Endothelial cell of coronary artery (primary cell): ENCODE data around the gene DENND2C. TPM values are rescaled to one million over a fixed set of nuclear protein-coding genes. Genes with fewer than 3 reads are reported as not detected.

Experiments
- total RNA-seq: library from RNA; depleted of rRNA; stranded (reverse); fragments of >200 nt; gene quantifications from 2 replicates; pipeline ENCODE4 v1.2.3, GENCODE V29; 2014

DENND2C gene
- 0.18 and 0.47 TPM in 2 replicates for total RNA-seq

GRCh38 chr1:114669562-114670082, at the start of gene DENND2C:
Gene DENND2C, minus strand, starts transcription at chr1:114670049. Its CDS starts 44,065 bp downstream, at chr1:114625984.

GRCh38 chr1:114716304-114717170, 46.7 kb upstream of the DENND2C start, which contains the start of gene NRAS:
Gene NRAS, minus strand, starts transcription at chr1:114716771. Its CDS starts 611 bp downstream, at chr1:114716160.

GRCh38 chr1:114695430-114696058, 25.7 kb upstream of the DENND2C start, which contains the start of gene AMPD1:
Gene AMPD1, minus strand, starts transcription at chr1:114695546. Its CDS starts 75 bp downstream, at chr1:114695471.

GRCh38 chr1:114581335-114582287, 88.2 kb downstream of the DENND2C start, which contains the start of gene BCAS2:
Gene BCAS2, minus strand, starts transcription at chr1:114581615. Its CDS starts 24 bp downstream, at chr1:114581591.

Other genes starting within 250 kb of the DENND2C start
- gene TRIM33, start 158.8 kb downstream of the DENND2C start, total RNA-seq: 21.9 and 26.5 TPM in 2 replicates
- 32.4 and 40.1 TPM in 2 replicates for gene BCAS2, start 88.4 kb downstream of the DENND2C start, total RNA-seq
- not detected in 2 replicates for gene AMPD1, start 25.5 kb upstream of the DENND2C start, total RNA-seq
- 53.8 and 64.7 TPM in 2 replicates for gene NRAS, start 46.7 kb upstream of the DENND2C start, total RNA-seq
- gene CSDE1, start 87.9 kb upstream of the DENND2C start, total RNA-seq: 840 and 884 TPM in 2 replicates
- gene SIKE1, start 110.6 kb upstream of the DENND2C start, total RNA-seq: 47.7 and 74.4 TPM in 2 replicates
- not detected in 2 replicates for gene SYCP1, start 184.8 kb upstream of the DENND2C start, total RNA-seq